ENCODE results near the gene IDI2.

IDI2 gene

DNA sequence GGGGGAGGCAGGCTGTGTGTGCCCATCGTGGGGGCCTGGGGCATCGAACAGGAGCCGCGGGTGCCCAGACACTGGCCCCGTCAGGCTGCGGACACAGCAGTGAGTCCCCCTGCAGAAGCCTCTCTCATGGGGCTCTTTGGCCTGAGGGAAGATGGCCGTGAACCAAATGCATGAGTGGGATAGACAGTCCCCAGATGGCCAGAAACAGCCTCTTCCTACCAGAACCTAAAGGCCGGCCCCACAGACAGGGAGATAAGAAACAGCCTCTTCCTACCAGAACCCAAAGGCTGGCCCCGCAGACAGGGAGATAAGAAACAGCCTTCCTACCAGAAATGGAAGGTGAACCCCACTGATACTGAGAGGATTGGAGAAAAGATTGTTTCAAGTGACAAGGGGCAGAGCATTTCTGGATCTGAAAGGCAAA lies 16.6 kb downstream of the IDI2 start:
- DNase-seq (ENCODE audit: extremely low read depth, low read depth) = no peak
- TF ChIP-seq, protein P1, sequence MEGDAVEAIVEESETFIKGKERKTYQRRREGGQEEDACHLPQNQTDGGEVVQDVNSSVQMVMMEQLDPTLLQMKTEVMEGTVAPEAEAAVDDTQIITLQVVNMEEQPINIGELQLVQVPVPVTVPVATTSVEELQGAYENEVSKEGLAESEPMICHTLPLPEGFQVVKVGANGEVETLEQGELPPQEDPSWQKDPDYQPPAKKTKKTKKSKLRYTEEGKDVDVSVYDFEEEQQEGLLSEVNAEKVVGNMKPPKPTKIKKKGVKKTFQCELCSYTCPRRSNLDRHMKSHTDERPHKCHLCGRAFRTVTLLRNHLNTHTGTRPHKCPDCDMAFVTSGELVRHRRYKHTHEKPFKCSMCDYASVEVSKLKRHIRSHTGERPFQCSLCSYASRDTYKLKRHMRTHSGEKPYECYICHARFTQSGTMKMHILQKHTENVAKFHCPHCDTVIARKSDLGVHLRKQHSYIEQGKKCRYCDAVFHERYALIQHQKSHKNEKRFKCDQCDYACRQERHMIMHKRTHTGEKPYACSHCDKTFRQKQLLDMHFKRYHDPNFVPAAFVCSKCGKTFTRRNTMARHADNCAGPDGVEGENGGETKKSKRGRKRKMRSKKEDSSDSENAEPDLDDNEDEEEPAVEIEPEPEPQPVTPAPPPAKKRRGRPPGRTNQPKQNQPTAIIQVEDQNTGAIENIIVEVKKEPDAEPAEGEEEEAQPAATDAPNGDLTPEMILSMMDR (IDR thresholded peaks at IDR 0.05; ENCODE audit: low read depth, low read length) = no peak

DNA sequence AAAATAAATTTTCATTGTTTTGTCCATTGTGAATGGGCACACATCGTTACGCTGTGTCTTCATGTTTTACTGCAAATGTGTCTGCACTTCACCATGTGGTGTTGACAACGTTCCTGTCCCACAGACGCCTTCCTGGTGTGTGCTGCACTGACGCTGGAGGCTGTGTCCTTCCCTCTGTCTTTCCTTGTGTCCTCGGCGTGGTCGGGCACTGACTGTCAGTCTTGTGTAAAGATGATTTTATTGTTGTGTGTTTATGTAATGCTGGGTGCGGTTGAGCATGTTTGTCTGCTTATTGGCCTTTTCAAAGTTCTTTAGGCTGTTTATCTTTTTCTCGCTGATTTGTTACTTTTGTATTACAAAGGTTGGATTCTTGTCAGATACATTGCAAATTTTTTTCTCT lies 18.1 kb downstream of the IDI2 start:
- TF ChIP-seq, protein P1 (IDR thresholded peaks at IDR 0.05; ENCODE audit: low read depth, low read length) = no peak

DNA sequence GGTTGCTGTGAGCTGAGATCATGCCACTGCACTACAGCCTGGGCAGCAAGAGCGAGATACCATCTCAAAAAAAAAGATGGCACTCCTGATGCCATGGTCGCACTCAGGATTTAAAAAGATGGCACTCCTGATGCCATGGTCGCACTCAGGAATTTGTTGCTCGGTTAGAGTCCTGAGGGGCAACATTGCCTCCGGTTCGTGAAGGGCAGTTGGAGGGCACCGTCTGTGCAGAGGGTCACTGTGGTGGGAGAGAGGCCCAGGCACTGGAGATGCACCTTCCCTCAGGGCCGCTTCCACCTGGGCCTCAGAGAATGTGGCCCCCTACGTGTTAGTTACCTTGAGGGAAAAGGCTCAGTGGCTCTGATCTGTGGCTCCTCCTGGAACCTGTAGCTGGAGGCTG lies 19.1 kb downstream of the IDI2 start:
- TF ChIP-seq, protein P1 (IDR thresholded peaks at IDR 0.05; ENCODE audit: low read depth, low read length) = no peak
- DNase-seq (ENCODE audit: extremely low read depth, low read depth) = no peak

More for the DNA sequence above, 18.1 kb downstream of the IDI2 start:
- no peak for DNase-seq (ENCODE audit: extremely low read depth, low read depth)

DNA sequence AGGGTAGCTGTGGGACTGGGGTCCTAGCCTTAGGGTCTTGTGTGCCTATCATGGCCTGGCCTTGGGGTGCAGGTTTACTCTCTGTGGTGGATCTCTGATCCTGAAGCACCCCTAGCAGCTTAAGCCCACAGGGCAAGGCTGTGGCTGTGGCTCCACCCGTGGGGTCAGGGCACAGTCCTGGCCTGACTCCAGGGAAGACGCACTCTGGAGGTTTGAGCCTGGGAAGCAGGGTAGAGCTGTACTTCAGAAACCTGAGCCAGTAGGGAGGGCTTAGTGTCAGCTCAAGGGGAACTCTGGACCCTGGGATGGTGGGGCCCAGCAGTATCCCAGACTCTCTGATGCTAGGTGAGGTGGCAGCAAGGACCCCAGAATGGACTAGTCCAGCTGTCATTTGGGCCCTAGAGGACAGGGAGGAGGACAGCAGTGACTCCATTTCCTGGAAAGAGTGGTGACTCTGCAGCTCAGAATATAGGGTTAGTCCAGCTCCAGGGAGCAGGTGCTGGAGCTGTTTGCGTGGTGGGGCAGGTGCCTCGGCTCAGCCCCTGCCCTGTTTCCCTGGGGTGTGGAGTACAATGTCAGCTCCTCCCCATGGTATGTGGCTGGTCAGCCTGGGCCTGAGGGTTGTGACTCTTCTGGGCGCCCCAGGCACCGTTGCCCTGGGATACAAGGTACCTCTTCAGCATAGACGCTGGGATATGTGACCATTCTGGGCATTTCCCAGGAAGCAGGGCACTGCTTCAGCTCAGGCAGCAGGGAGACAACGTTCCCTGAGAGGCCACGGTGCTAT lies 21.6 kb downstream of the IDI2 start:
- TF ChIP-seq, protein P1 (IDR thresholded peaks at IDR 0.05; ENCODE audit: low read depth, low read length) = no peak
- no peak for DNase-seq (ENCODE audit: extremely low read depth, low read depth)

DNA sequence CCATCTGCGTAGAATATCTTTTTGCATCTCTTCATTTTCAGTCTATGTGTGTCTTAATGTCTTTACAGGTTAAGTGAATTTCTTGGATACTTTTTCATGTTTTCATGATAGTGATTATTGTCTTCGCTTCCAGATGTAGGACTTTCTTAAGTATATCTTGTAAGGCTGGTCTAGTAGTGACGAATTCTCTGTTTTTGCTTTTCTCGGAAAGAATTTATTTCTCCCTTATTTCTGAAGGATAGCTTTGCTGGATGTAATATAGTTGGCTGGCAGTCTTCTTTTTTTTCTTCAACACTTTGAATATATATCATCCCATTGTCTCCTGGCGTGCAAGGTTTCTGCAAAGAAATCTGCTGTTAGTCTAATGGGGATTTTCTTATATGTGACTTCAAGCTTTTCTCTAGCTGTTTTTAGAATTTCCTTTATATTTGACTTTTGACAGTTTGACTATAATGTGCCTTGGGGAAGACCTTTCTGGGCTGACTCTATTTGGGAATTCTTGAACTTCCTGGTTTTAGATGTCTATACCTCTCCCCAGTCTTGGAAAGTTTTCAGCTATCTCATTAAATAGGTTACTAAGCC lies 23.1 kb downstream of the IDI2 start:
- TF ChIP-seq, protein P1 (IDR thresholded peaks at IDR 0.05; ENCODE audit: low read depth, low read length) = no peak

DNA sequence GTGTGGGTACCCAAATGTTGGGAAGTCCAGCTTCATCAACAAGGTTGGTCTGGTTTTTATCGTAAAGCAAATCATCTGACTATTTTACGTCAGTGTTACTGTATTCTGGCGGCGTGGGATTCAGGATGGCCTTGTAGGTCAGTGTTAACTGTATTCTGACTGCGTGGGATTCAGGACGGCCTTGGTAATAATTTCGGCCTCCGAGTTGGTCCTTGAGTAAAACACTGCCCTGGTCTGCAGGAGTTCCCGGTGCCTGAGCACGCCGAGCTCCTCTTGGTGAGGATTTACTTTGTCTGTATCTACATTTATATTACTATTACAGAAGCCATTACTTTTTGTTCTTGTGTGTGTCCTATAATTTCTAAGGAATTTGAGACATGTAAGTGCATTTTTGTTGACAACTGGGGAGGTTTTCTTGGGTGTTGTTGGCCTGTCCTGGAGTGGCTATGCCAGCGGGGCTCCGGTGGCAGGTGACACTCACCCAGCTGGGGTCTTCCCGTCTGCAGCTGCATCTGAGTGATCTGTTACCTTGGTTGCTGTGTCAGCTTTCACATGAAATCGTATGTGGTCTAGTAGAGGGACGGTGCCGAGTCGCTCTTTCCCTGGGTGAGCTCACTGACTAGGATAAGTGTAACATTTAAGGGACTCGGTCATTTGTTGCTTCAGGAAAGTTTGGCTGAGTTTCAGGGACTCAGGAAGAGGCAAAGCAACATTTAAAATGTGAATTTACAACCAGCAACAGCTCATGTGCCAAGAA lies 28.2 kb downstream of the IDI2 start:
- TF ChIP-seq, protein P1 (IDR thresholded peaks at IDR 0.05; ENCODE audit: low read depth, low read length) = no peak
- no peak for DNase-seq (ENCODE audit: extremely low read depth, low read depth)

More for the DNA sequence above, 23.1 kb downstream of the IDI2 start:
- no peak for DNase-seq (ENCODE audit: extremely low read depth, low read depth)

DNA sequence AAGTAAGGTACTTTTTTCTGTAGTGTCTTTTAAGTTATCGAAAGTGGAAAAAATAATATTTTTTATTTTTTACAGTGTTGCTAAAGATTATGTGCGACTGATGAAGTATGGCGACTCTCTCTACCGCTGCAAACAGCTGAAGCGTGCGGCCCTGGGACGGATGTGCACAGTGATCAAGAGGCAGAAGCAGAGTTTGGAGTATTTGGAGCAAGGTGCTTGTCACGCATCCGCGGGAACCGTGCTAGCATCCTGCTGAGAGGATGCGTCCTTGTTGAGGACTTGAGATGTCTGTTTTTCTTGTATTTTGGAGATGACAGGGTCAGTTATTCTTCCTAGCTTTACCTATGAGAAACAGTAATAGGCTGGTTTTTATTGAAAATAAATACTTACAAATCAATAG lies 29.6 kb downstream of the IDI2 start:
- TF ChIP-seq, protein P1 (IDR thresholded peaks at IDR 0.05; ENCODE audit: low read depth, low read length) = no peak
- no peak for DNase-seq (ENCODE audit: extremely low read depth, low read depth)

All from AG09319 (cell line).